Astrocyte of the cerebellum (primary cell): Measurements from ENCODE around the gene SHC1.

Experiments used
- DNase-seq: peaks from one replicate; pipeline ENCODE4 v3.0.0-alpha.2; 2011; ENCODE audit warnings: low read depth
- H3K4me3 ChIP-seq: 2 replicates; pipeline ENCODE4 v1.5.1; 2011; ENCODE audit warnings: mild to moderate bottlenecking, low read depth, low read length, moderate library complexity
- in situ Hi-C: cut with HindIII; loops from 2 replicates; pipeline ENCODE4 v1.10.0; 2017; ENCODE audit warnings: low sequenced_read_pairs
- TF ChIP-seq, protein P1 (sequence below): IDR thresholded peaks from 2 replicates; pipeline ENCODE4 v1.5.1; 2012; ENCODE audit warnings: low read length, low read depth, moderate library complexity, mild to moderate bottlenecking; ENCODE audit errors: missing control alignments

The SHC1 gene

DNA sequence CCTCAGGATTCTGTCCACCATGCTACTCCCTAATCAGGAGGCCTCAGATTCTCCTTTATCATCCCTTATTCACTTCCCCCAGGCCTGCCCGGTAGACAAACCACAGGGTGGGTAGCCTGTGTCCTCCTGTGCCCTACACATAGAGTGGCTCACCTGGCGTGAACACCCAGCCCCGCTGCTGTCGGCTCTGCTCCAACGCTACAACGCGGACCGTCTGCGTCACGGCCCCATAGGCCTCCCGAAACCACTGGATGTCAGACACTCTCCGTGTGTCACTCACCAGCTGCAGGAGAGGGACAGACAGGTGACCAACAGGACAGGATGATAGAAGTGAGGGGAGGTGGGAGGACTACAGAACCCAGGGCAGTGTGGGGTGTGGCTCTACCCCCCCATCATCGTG, 44.3 kb downstream of the SHC1 start:
- TF ChIP-seq, protein P1, sequence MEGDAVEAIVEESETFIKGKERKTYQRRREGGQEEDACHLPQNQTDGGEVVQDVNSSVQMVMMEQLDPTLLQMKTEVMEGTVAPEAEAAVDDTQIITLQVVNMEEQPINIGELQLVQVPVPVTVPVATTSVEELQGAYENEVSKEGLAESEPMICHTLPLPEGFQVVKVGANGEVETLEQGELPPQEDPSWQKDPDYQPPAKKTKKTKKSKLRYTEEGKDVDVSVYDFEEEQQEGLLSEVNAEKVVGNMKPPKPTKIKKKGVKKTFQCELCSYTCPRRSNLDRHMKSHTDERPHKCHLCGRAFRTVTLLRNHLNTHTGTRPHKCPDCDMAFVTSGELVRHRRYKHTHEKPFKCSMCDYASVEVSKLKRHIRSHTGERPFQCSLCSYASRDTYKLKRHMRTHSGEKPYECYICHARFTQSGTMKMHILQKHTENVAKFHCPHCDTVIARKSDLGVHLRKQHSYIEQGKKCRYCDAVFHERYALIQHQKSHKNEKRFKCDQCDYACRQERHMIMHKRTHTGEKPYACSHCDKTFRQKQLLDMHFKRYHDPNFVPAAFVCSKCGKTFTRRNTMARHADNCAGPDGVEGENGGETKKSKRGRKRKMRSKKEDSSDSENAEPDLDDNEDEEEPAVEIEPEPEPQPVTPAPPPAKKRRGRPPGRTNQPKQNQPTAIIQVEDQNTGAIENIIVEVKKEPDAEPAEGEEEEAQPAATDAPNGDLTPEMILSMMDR, result no peak
- in situ Hi-C loops, result no loop called here
- no peak overlapping the region for H3K4me3 ChIP-seq
- DNase-seq, result no peak

- TF ChIP-seq, protein P1, result no peak
- H3K4me3 ChIP-seq, result no peak overlapping the region
- in situ Hi-C loops, result no loop called here
- no peak for DNase-seq
Measured at GRCh38 chr1:154925335-154926170, 45.0 kb downstream of the SHC1 start.

DNA sequence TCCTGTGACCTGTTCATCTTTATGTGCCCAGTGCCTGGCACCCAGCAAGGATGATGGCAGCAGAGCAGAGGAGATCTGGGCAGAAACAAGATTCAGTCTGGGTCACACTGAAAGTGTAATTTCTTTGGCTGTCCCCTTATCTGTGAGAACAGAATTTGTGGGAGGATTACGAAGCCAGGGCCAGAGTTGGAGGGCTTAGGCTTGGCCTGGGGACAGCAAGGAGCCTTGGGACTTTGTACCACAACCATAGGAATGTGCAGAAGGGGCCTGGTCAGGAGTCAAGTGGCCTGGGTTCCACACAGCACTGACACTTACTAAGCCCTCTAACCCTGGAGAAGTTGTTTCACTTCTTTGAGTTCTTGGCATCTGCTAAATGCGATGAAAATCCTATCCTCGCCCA, 46.9 kb downstream of the SHC1 start:
- in situ Hi-C loops, result no loop called here
- TF ChIP-seq, protein P1, result no peak
- no peak for DNase-seq
- no peak overlapping the region for H3K4me3 ChIP-seq

GRCh38 chr1:154913273-154913672, 57.3 kb downstream of the SHC1 start:
- H3K4me3 ChIP-seq, result no peak overlapping the region
- no peak for DNase-seq
- in situ Hi-C loops, result no loop called here
- TF ChIP-seq, protein P1, result no peak

DNA sequence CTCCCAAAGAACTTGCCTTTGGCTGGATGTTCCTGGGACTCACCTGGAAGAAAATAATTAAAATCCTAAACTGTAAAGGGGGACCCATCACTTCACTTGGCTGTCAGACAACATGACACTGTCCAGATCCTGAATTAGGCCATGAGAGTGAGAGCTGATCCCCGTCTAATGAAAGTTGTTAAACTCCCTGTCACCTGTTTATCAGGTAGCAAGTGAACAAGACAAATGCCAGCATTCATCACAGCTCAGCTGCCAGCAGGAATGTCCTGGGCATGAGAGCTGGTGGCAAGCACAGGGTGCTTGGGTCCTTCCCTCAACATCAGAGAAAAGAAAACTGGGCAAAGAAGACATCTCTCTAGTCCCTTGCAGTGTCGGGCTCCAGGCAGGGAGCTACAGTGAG, 57.8 kb downstream of the SHC1 start:
- TF ChIP-seq, protein P1, result no peak
- in situ Hi-C loops, result no loop called here
- DNase-seq, result no peak
- H3K4me3 ChIP-seq, result no peak overlapping the region
